Vein endothelial cell (primary cell): ENCODE measurements around the gene CENPP. TPM values are rescaled to one million over a fixed set of nuclear protein-coding genes. Genes with fewer than 3 reads are reported as not detected.

ENCODE experiments used
- small RNA-seq: library from RNA; depleted of rRNA; stranded (forward); fragments of <200 nt; gene quantifications from one replicate; pipeline ENCODE3, GENCODE V24; 2012
- total RNA-seq: library from RNA; depleted of rRNA; stranded (reverse); fragments of >200 nt; gene quantifications from 2 replicates; pipeline ENCODE4 v1.2.3, GENCODE V29; 2012

CENPP gene
- 2.3 and 5.4 TPM in 2 replicates for total RNA-seq

GRCh38 chr9:92325269-92325990 lies at the start of gene CENPP, which contains the start of gene NOL8:
Gene CENPP, plus strand, starts transcription at chr9:92325953.
Gene NOL8, minus strand, starts transcription at chr9:92325350. Its CDS starts 1,189 bp downstream, at chr9:92324161.

GRCh38 chr9:92293452-92294296 lies 32.1 kb upstream of the CENPP start, which contains the start of gene IARS1:
Gene IARS1, minus strand, starts transcription at chr9:92293697. Its CDS starts 4,278 bp downstream, at chr9:92289419.

GRCh38 chr9:92404042-92404836 lies 78.5 kb downstream of the CENPP start, which contains the start of gene OGN:
Gene OGN, minus strand, starts transcription at chr9:92404578. Its CDS starts 1,171 bp downstream, at chr9:92403407.

GRCh38 chr9:92424340-92424739 lies 98.6 kb downstream of the CENPP start, which contains the start of gene OMD:
Gene OMD, minus strand, starts transcription at chr9:92424471. Its CDS starts 6,913 bp downstream, at chr9:92417558.

GRCh38 chr9:92482329-92482728 lies 156.6 kb downstream of the CENPP start, which contains the start of gene ASPN:
Gene ASPN, minus strand, starts transcription at chr9:92482506.

GRCh38 chr9:92535940-92536850 lies 210.4 kb downstream of the CENPP start, which contains the start of gene ECM2:
Gene ECM2, minus strand, starts transcription at chr9:92535990. Its CDS starts 13,124 bp downstream, at chr9:92522866.

Small RNA genes within 50 kb of the gene (small RNA-seq; reads per million reads assigned to genes)
- gene AL157827.1 (not detected), gene MIR3651 (not detected), gene MIR4670 (not detected), gene SNORA84 (4.4 reads per million, percentile 92 among the genes with 10 or more reads in this experiment)

Other genes with a start within 250 kb of the CENPP start
- gene SPTLC1, start 210.5 kb upstream of the CENPP start, total RNA-seq: 109 and 110 TPM in 2 replicates
- gene IARS1, start 32.3 kb upstream of the CENPP start, total RNA-seq: 173 and 190 TPM in 2 replicates
- 22.5 and 23.8 TPM in 2 replicates for gene NOL8, start 603 bp upstream of the CENPP start, total RNA-seq
- gene OGN, start 78.6 kb downstream of the CENPP start, total RNA-seq: not detected in 2 replicates
- under 0.01 TPM in 1 of 2 replicates, not detected in the other for gene OMD, start 98.5 kb downstream of the CENPP start, total RNA-seq
- gene ASPN, start 156.6 kb downstream of the CENPP start, total RNA-seq: not detected in 2 replicates
- gene ECM2, start 210.0 kb downstream of the CENPP start, total RNA-seq: under 0.01 TPM in 1 of 2 replicates, not detected in the other